ENCODE data around the gene LRRC41.
"Not testable (repeated sequence)": the region's sequence is repeated elsewhere in the genome, so short reads cannot be mapped to it uniquely, and the experiment has no call there.

DNA sequence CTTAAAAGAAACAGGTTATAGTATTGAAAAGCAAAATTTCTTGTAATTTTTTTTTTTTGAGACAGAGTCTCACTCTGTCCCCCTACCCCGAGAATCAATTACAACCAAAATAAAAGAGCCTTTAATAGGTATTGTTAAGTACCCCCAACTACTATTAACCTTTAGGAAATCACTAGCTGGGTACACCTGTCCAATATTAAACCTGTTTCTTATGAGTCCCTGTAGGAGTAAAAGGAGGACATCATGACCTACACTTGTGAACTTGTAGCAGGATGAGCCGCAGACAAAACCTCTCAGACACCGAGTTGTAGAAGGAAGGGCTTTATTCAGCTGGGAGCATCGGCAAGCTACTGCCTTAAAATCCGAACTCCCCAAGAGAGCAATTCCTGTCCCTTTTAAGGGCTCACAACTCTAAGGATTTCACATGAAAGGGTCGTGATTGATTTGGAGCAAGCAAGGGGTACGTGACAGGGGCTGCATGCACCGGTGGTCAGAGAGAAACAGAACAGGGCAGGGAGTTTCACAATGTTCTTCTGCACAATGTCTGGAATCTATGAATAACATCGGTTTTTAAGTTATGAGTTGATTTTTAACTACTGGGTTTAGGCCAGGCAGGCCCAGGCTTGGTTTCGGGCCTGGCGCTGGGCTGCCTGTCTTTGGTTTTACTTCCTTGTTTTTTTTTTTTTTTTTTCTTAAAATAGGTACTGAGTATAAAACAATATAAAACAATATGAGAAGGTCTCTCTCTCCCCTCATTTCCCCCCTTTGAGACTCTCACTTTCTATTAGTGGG lies 22.1 kb upstream of the LRRC41 start:
- TF ChIP-seq, protein P1, sequence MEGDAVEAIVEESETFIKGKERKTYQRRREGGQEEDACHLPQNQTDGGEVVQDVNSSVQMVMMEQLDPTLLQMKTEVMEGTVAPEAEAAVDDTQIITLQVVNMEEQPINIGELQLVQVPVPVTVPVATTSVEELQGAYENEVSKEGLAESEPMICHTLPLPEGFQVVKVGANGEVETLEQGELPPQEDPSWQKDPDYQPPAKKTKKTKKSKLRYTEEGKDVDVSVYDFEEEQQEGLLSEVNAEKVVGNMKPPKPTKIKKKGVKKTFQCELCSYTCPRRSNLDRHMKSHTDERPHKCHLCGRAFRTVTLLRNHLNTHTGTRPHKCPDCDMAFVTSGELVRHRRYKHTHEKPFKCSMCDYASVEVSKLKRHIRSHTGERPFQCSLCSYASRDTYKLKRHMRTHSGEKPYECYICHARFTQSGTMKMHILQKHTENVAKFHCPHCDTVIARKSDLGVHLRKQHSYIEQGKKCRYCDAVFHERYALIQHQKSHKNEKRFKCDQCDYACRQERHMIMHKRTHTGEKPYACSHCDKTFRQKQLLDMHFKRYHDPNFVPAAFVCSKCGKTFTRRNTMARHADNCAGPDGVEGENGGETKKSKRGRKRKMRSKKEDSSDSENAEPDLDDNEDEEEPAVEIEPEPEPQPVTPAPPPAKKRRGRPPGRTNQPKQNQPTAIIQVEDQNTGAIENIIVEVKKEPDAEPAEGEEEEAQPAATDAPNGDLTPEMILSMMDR (conservative IDR thresholded peaks at IDR 0.05) = not testable (repeated sequence)
- TF ChIP-seq EZH2 (IDR thresholded peaks at IDR 0.05; ENCODE audit: low read depth) = not testable (repeated sequence)
